ENCODE data around the gene KRTAP4-2. TPM values are rescaled to one million over a fixed set of nuclear protein-coding genes. Genes with fewer than 3 reads are reported as not detected.

KRTAP4-2 gene
- total and polyA plus RNA-seq, 2 experiments from 2014 or later = not detected

DNA sequence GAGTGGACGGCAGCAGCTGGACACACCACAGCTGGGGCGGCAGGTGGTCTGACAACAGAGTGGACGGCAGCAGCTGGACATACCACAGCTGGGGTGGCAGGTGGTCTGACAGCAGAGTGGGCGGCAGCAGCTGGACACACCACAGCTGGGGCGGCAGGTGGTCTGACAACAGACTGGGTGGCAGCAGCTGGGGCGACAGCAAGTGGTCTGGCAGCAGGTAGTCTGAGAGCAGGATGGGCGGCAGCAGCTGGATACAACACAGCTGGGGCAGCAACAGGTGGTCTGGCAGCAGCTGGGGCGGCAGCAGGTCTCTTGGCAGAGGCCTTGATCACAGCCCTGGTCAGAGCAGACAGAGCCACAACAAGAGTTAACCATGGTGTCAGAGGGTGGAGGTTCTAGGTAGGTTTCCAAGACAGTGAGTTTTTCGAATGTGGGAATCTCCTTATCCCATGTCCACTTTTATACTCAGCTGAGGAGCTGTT, 6.5 kb upstream of the KRTAP4-2 start, which contains the start of gene KRTAP4-1:
Gene KRTAP4-1 (minus strand): TSS at position 432 of the 482 bp plus-strand sequence. CDS start 57 bp downstream, at position 375.
- Histone ChIP-seq H3F3A (ENCODE audit: insufficient read depth) (peaks cover 12% of the 10 kb centered on the region), H3K9me2 (ENCODE audit: insufficient read depth) (no peaks in the 10 kb centered on the region), H3K36me3 (ENCODE audit: low read depth) (no peaks in the 10 kb centered on the region), H3K79me2 (ENCODE audit: insufficient read depth) (no peaks in the 10 kb centered on the region), H3K27me3 (replicated peaks; ENCODE audit: insufficient read depth) (no peaks in the 10 kb centered on the region), H3K4me3 (no peak within 1 kb of the TSS), H3K27ac (no peak within 1 kb of the TSS), H2AFZ (peak within 1 kb of the TSS; percentile 18; the same call in 1 of the 2 replicates), H3K9me3 (ENCODE audit: low read depth) (no peaks in the 10 kb centered on the region), H3K4me2 (ENCODE audit: unreplicated experiment) (no peak within 1 kb of the TSS), H3K4me1 (ENCODE audit: insufficient read depth) (peaks cover 4% of the 10 kb centered on the region), H3K9ac (no peak within 1 kb of the TSS), H4K20me1 (ENCODE audit: insufficient read depth) (no peaks in the 10 kb centered on the region)
- in situ Hi-C loops (cut with MboI) = no loop called here
- no peak for DNase-seq
- WGBS, 2 experiments (ENCODE audit: low coverage in 1 of 2, low lambda C conversion rate in 2 of 2, missing lambda C conversion rate in 2 of 2) = 68 to 74% methylated on average over 6 to 9 of the region's 9 CpGs
- TF ChIP-seq EZH2 (IDR thresholded peaks at IDR 0.05; ENCODE audit: insufficient read depth, poor library complexity, severe bottlenecking) (no peak), EZH2phosphoT487 (IDR thresholded peaks at IDR 0.05; ENCODE audit: insufficient read depth, low read depth) (no peak)

DNA sequence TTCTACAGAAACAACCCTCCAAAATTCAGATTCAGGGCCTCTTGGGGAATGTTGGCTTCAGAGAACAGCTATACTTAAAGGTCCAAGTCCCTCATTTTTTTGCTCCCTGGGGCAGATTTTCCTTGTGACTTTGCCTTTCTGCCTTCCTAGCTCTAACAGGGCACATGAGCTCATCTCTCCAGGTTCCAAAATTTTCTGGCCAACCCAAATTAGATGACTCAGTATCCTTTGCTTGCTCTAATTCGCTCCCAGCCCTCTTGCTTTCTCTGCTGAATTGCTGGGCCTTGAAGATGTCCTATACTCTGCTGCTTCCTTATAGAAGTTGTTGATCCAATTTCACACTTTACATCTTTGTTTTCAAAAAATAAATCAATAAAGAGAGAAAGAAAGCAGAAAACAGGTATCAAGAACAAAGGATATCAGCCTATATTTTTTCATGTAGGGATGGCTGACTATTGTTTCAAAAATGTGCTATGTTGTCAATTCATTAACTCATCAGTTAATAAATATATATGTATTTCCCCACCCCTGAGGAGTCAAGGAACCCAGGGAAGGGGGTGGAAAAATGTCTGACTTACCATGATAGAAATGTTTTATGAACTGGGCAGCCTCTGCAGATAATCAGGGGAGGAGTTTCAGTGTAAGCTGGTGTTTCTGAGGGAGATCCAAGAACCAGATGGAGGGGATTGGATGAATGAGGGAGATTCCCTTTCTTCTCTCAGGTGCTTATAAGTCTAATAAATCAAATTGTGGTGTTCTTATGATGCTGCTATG, 1.0 kb upstream of the KRTAP4-2 start:
- whole genome bisulfite sequencing, 2 experiments (ENCODE audit: low coverage in 1 of 2, low lambda C conversion rate in 2 of 2, missing lambda C conversion rate in 2 of 2) = 6% methylated on average over 1 of the region's 1 CpG
- Histone ChIP-seq H3F3A (ENCODE audit: insufficient read depth) (peaks cover 26% of the 10 kb centered on the region), H3K36me3 (ENCODE audit: low read depth) (no peaks in the 10 kb centered on the region), H4K20me1 (ENCODE audit: insufficient read depth) (no peaks in the 10 kb centered on the region), H3K9me2 (ENCODE audit: insufficient read depth) (no peaks in the 10 kb centered on the region), H3K27me3 (replicated peaks; ENCODE audit: insufficient read depth) (no peaks in the 10 kb centered on the region), H3K9ac (peak overlapping the region; percentile 73), H3K79me2 (ENCODE audit: insufficient read depth) (no peaks in the 10 kb centered on the region), H3K27ac (peak overlapping the region; percentile 96), H3K4me2 (ENCODE audit: unreplicated experiment) (peak overlapping the region; percentile 21), H3K9me3 (ENCODE audit: low read depth) (no peaks in the 10 kb centered on the region), H3K4me3 (0 out of 2 replicates have a peak overlapping the region, but pooled peaks have one; percentile 13), H3K4me1 (ENCODE audit: insufficient read depth) (peaks cover 18% of the 10 kb centered on the region), H2AFZ (peak overlapping the region; percentile 65)
- peak; percentile 89 for DNase-seq
- in situ Hi-C loops (cut with MboI) = no loop called here
- TF ChIP-seq EZH2phosphoT487 (IDR thresholded peaks at IDR 0.05; ENCODE audit: insufficient read depth, low read depth) = no peak
- no peak for TF ChIP-seq EZH2 (IDR thresholded peaks at IDR 0.05; ENCODE audit: insufficient read depth, poor library complexity, severe bottlenecking)

DNA sequence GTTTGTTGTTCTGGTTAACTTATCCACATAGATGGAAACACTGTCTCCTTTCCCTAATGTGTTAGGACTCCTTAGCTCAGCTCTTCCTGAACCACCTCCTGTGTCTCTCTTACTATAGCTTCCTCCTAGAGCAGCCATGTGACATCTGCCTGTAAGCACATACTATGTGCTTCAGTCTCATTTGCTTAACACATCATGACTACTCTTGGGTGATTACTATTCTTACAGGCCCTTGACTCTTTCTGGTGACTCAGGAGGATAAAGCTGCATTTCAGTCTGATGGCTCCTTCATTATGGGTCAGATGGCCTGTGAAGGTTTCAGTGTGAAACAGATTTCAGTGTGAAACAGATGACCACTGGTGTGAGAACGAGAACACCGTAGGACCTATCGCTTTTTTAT, 320 bp upstream of the KRTAP4-2 start:
- peaks cover 26% of the 10 kb centered on the region for H3F3A ChIP-seq (ENCODE audit: insufficient read depth)

DNA sequence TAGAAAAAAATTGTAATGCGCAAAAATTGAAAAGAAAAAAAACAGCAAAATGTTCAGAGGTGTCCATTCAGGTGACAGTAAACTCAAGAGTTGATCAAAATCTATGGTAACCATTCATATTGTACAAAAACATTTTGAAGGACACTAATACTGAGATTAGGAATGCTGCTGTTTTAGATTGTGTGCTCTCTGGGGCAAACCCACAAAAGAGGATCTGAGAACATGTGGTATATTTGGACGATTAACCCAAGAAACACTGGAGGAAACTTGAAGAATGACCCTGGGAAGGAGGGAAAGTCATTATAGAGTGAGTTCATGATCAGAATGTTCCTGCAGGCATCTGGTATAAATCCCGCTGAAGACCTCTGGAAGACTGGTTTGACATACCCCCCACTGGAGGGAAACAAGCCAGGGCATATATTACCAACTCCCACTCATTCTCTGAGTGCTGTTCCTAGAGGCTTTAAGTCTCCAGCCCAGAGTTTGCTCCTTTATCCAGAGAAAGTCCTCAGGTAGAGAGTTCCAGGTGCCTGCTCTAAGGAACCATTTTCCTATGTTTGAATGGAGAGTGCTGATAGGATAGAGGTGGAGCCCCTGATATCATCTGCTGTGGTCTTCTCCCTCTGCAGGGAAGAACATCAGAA, 1.2 kb downstream of the KRTAP4-2 start:
- in situ Hi-C loops (cut with MboI) = no loop called here
- no peaks in the 10 kb centered on the region for H3K27me3 ChIP-seq (replicated peaks; ENCODE audit: insufficient read depth)
- no peaks in the 10 kb centered on the region for H3K9me3 ChIP-seq (ENCODE audit: low read depth)
- H3K9me2 ChIP-seq (ENCODE audit: insufficient read depth) = no peaks in the 10 kb centered on the region
- H3K4me1 ChIP-seq (ENCODE audit: insufficient read depth) = peaks cover 19% of the 10 kb centered on the region
- no peak for DNase-seq
- H2AFZ ChIP-seq = no peak overlapping the region
- H3K4me2 ChIP-seq (ENCODE audit: unreplicated experiment) = no peak overlapping the region
- peaks cover 26% of the 10 kb centered on the region for H3F3A ChIP-seq (ENCODE audit: insufficient read depth)
- H3K79me2 ChIP-seq (ENCODE audit: insufficient read depth) = no peaks in the 10 kb centered on the region
- WGBS, 2 experiments (ENCODE audit: low coverage in 1 of 2, low lambda C conversion rate in 2 of 2, missing lambda C conversion rate in 2 of 2) = 82 to 84% methylated on average over 3 of the region's 3 CpGs
- TF ChIP-seq EZH2phosphoT487 (IDR thresholded peaks at IDR 0.05; ENCODE audit: insufficient read depth, low read depth) (no peak), EZH2 (IDR thresholded peaks at IDR 0.05; ENCODE audit: insufficient read depth, poor library complexity, severe bottlenecking) (no peak)
- no peak overlapping the region for H3K27ac ChIP-seq
- H3K9ac ChIP-seq = no peak overlapping the region
- no peaks in the 10 kb centered on the region for H4K20me1 ChIP-seq (ENCODE audit: insufficient read depth)
- H3K4me3 ChIP-seq = no peak overlapping the region
- no peaks in the 10 kb centered on the region for H3K36me3 ChIP-seq (ENCODE audit: low read depth)

More for the DNA sequence above, 320 bp upstream of the KRTAP4-2 start:
- TF ChIP-seq EZH2phosphoT487 (IDR thresholded peaks at IDR 0.05; ENCODE audit: insufficient read depth, low read depth) = no peak
- TF ChIP-seq EZH2 (IDR thresholded peaks at IDR 0.05; ENCODE audit: insufficient read depth, poor library complexity, severe bottlenecking) = no peak
- H3K79me2 ChIP-seq (ENCODE audit: insufficient read depth) = no peaks in the 10 kb centered on the region
- H3K9me2 ChIP-seq (ENCODE audit: insufficient read depth) = no peaks in the 10 kb centered on the region
- H3K9ac ChIP-seq = peak overlapping the region; percentile 73
- H4K20me1 ChIP-seq (ENCODE audit: insufficient read depth) = no peaks in the 10 kb centered on the region
- H3K4me2 ChIP-seq (ENCODE audit: unreplicated experiment) = peak overlapping the region; percentile 5
- peak overlapping the region; percentile 96 for H3K27ac ChIP-seq
- peak; percentile 90 for DNase-seq
- no peaks in the 10 kb centered on the region for H3K27me3 ChIP-seq (replicated peaks; ENCODE audit: insufficient read depth)
- H2AFZ ChIP-seq = peak overlapping the region; percentile 65
- in situ Hi-C loops (cut with MboI) = no loop called here
- no peaks in the 10 kb centered on the region for H3K9me3 ChIP-seq (ENCODE audit: low read depth)
- 32 to 33% methylated on average over 3 of the region's 3 CpGs for WGBS, 2 experiments (ENCODE audit: low coverage in 1 of 2, low lambda C conversion rate in 2 of 2, missing lambda C conversion rate in 2 of 2)
- no peaks in the 10 kb centered on the region for H3K36me3 ChIP-seq (ENCODE audit: low read depth)
- H3K4me1 ChIP-seq (ENCODE audit: insufficient read depth) = peaks cover 18% of the 10 kb centered on the region
- 0 out of 2 replicates have a peak overlapping the region, but pooled peaks have one; percentile 13 for H3K4me3 ChIP-seq

All from GM23248 (cell line).